ENCODE results near the gene SLC6A19.

DNA sequence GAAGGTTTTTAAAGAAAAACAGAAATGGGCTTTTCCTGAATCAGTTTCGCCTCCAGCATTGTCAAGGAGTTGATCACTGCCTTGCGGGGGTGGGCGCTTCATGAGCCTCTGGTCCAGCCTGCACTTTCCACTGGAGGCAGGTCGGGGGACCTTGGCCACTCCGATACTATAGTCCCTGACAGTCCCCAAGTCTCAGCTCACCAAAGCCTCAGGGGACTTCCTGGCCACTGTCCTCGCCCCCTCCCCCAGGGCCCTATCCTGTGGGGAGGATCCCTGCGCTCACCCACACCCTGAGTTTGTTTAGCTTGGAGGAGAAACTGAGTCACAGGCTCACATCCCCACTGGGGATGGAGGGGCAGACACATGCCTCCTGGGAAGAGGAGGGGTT is 1.4 kb downstream of the SLC6A19 start:
- TF ChIP-seq CTCF (IDR thresholded peaks at IDR 0.05) (no peak), POLR2A (IDR thresholded peaks at IDR 0.05) (no peak)

Data from Peyer's patch (tissue), 4 donors.